Stimulated activated naive CD8-positive, alpha-beta T cell treated with anti-CD3 and anti-CD28 coated beads, Interleukin-15, Interleukin-2, amounts not matched to agents 100 ng/mL and 50 ng/mL, for 24 hours (primary cell): ENCODE results near the gene MT1H.

ENCODE experiments used
- H3K27ac Mint-ChIP-seq: one replicate; pipeline ENCODE4 v1.8.0; 2021; ENCODE audit warnings: mild to moderate bottlenecking, mixed read lengths
- H3K27me3 Mint-ChIP-seq: one replicate; pipeline ENCODE4 v1.8.0; 2021; ENCODE audit warnings: mixed read lengths
- H3K36me3 Mint-ChIP-seq: one replicate; pipeline ENCODE4 v1.8.0; 2021; ENCODE audit warnings: low read depth, mixed read lengths
- H3K4me1 Mint-ChIP-seq: one replicate; pipeline ENCODE4 v1.8.0; 2021; ENCODE audit warnings: low read depth, mixed read lengths
- H3K4me3 Mint-ChIP-seq: one replicate; pipeline ENCODE4 v1.8.0; 2021; ENCODE audit warnings: mild to moderate bottlenecking, mixed read lengths
- H3K9me3 Mint-ChIP-seq: one replicate; pipeline ENCODE4 v1.8.0; 2021; ENCODE audit warnings: mixed read lengths

MT1H gene

GRCh38 chr16:56682703-56683397, 13.2 kb downstream of the MT1H start:
- no peaks in the 10 kb centered on the region for H3K27me3 Mint-ChIP-seq
- H3K36me3 Mint-ChIP-seq, result peaks cover 4% of the 10 kb centered on the region
- H3K27ac Mint-ChIP-seq, result peak overlapping the region; percentile 82
- no peaks in the 10 kb centered on the region for H3K9me3 Mint-ChIP-seq
- peak overlapping the region; percentile 90 for H3K4me3 Mint-ChIP-seq
- peaks cover 20% of the 10 kb centered on the region for H3K4me1 Mint-ChIP-seq

- H3K27ac Mint-ChIP-seq, result no peak overlapping the region
- no peaks in the 10 kb centered on the region for H3K9me3 Mint-ChIP-seq
- peaks cover 20% of the 10 kb centered on the region for H3K4me1 Mint-ChIP-seq
- peak overlapping the region; percentile 90 for H3K4me3 Mint-ChIP-seq
- peaks cover 4% of the 10 kb centered on the region for H3K36me3 Mint-ChIP-seq
- no peaks in the 10 kb centered on the region for H3K27me3 Mint-ChIP-seq
Observed at GRCh38 chr16:56683424-56684172, 14.0 kb downstream of the MT1H start.

GRCh38 chr16:56684256-56684925, 14.8 kb downstream of the MT1H start:
- H3K27me3 Mint-ChIP-seq, result no peaks in the 10 kb centered on the region
- peaks cover 4% of the 10 kb centered on the region for H3K36me3 Mint-ChIP-seq
- no peak overlapping the region for H3K4me3 Mint-ChIP-seq
- H3K27ac Mint-ChIP-seq, result no peak overlapping the region
- peaks cover 20% of the 10 kb centered on the region for H3K4me1 Mint-ChIP-seq
- no peaks in the 10 kb centered on the region for H3K9me3 Mint-ChIP-seq

- Mint-ChIP-seq H3K27me3 (no peaks in the 10 kb centered on the region), H3K4me3 (no peak overlapping the region), H3K9me3 (no peaks in the 10 kb centered on the region), H3K4me1 (peaks cover 20% of the 10 kb centered on the region), H3K36me3 (peaks cover 4% of the 10 kb centered on the region), H3K27ac (no peak overlapping the region)
Observed at GRCh38 chr16:56684926-56685590, 15.4 kb downstream of the MT1H start.

- H3K27me3 Mint-ChIP-seq, result no peaks in the 10 kb centered on the region
- H3K4me1 Mint-ChIP-seq, result peaks cover 14% of the 10 kb centered on the region
- no peak overlapping the region for H3K27ac Mint-ChIP-seq
Observed at GRCh38 chr16:56686758-56687157, 17.1 kb downstream of the MT1H start.

GRCh38 chr16:56688762-56689161, 19.1 kb downstream of the MT1H start:
- H3K4me3 Mint-ChIP-seq, result no peak overlapping the region
- H3K27ac Mint-ChIP-seq, result no peak overlapping the region
- H3K4me1 Mint-ChIP-seq, result peaks cover 4% of the 10 kb centered on the region
- no peaks in the 10 kb centered on the region for H3K9me3 Mint-ChIP-seq
- H3K27me3 Mint-ChIP-seq, result no peaks in the 10 kb centered on the region
- peaks cover 4% of the 10 kb centered on the region for H3K36me3 Mint-ChIP-seq

More at GRCh38 chr16:56686758-56687157, 17.1 kb downstream of the MT1H start:
- no peaks in the 10 kb centered on the region for H3K9me3 Mint-ChIP-seq
- no peak overlapping the region for H3K4me3 Mint-ChIP-seq
- peaks cover 4% of the 10 kb centered on the region for H3K36me3 Mint-ChIP-seq

GRCh38 chr16:56689171-56689570, 19.6 kb downstream of the MT1H start:
- H3K27ac Mint-ChIP-seq, result no peak overlapping the region

GRCh38 chr16:56690420-56691122, 21.0 kb downstream of the MT1H start:
- H3K4me3 Mint-ChIP-seq, result no peak overlapping the region
- no peaks in the 10 kb centered on the region for H3K4me1 Mint-ChIP-seq
- no peaks in the 10 kb centered on the region for H3K27me3 Mint-ChIP-seq
- H3K27ac Mint-ChIP-seq, result no peak overlapping the region
- peaks cover 4% of the 10 kb centered on the region for H3K36me3 Mint-ChIP-seq
- H3K9me3 Mint-ChIP-seq, result no peaks in the 10 kb centered on the region

More at GRCh38 chr16:56689171-56689570, 19.6 kb downstream of the MT1H start:
- Mint-ChIP-seq H3K27me3 (no peaks in the 10 kb centered on the region), H3K36me3 (peaks cover 4% of the 10 kb centered on the region), H3K4me3 (no peak overlapping the region), H3K4me1 (no peaks in the 10 kb centered on the region), H3K9me3 (no peaks in the 10 kb centered on the region)

- no peak overlapping the region for H3K4me3 Mint-ChIP-seq
- no peaks in the 10 kb centered on the region for H3K9me3 Mint-ChIP-seq
- H3K36me3 Mint-ChIP-seq, result no peaks in the 10 kb centered on the region
- H3K27ac Mint-ChIP-seq, result no peak overlapping the region
- no peaks in the 10 kb centered on the region for H3K27me3 Mint-ChIP-seq
- no peaks in the 10 kb centered on the region for H3K4me1 Mint-ChIP-seq
Observed at GRCh38 chr16:56691885-56692284, 22.3 kb downstream of the MT1H start.

- H3K4me1 Mint-ChIP-seq, result no peaks in the 10 kb centered on the region
- H3K36me3 Mint-ChIP-seq, result no peaks in the 10 kb centered on the region
- no peak overlapping the region for H3K27ac Mint-ChIP-seq
- no peaks in the 10 kb centered on the region for H3K9me3 Mint-ChIP-seq
- no peaks in the 10 kb centered on the region for H3K27me3 Mint-ChIP-seq
- no peak overlapping the region for H3K4me3 Mint-ChIP-seq
Observed at GRCh38 chr16:56695246-56695645, 25.6 kb downstream of the MT1H start.

- Mint-ChIP-seq H3K4me1 (peaks cover 7% of the 10 kb centered on the region), H3K4me3 (no peak overlapping the region), H3K9me3 (no peaks in the 10 kb centered on the region), H3K27me3 (no peaks in the 10 kb centered on the region), H3K36me3 (no peaks in the 10 kb centered on the region), H3K27ac (no peak overlapping the region)
Observed at GRCh38 chr16:56697456-56698155, 28.0 kb downstream of the MT1H start.

GRCh38 chr16:56700195-56700594, 30.6 kb downstream of the MT1H start:
- Mint-ChIP-seq H3K27me3 (no peaks in the 10 kb centered on the region), H3K27ac (no peak overlapping the region), H3K4me3 (no peak overlapping the region)

GRCh38 chr16:56700631-56701030, 31.0 kb downstream of the MT1H start:
- Mint-ChIP-seq H3K4me1 (peaks cover 7% of the 10 kb centered on the region), H3K4me3 (no peak overlapping the region), H3K27me3 (no peaks in the 10 kb centered on the region), H3K36me3 (no peaks in the 10 kb centered on the region), H3K27ac (no peak overlapping the region), H3K9me3 (no peaks in the 10 kb centered on the region)

More at GRCh38 chr16:56700195-56700594, 30.6 kb downstream of the MT1H start:
- Mint-ChIP-seq H3K4me1 (peaks cover 7% of the 10 kb centered on the region), H3K36me3 (no peaks in the 10 kb centered on the region), H3K9me3 (no peaks in the 10 kb centered on the region)

- no peak overlapping the region for H3K4me3 Mint-ChIP-seq
- no peaks in the 10 kb centered on the region for H3K36me3 Mint-ChIP-seq
- peaks cover 7% of the 10 kb centered on the region for H3K4me1 Mint-ChIP-seq
- no peak overlapping the region for H3K27ac Mint-ChIP-seq
- H3K9me3 Mint-ChIP-seq, result no peaks in the 10 kb centered on the region
- no peaks in the 10 kb centered on the region for H3K27me3 Mint-ChIP-seq
Observed at GRCh38 chr16:56701534-56701933, 31.9 kb downstream of the MT1H start.
